DND-41 (cell line): ENCODE data around the gene BCAS3.

ENCODE experiments used
- ATAC-seq: fragments of 200-7000 bp; cut with Tn5 transposase; 3 replicates; pipeline ENCODE4 v1.9.1; 2021; ENCODE audit warnings: low read depth; ENCODE audit not compliant: insufficient read depth
- DNase-seq: peaks from one replicate; pipeline ENCODE4 v3.0.0-alpha.2; 2020
- H2AFZ ChIP-seq: 2 replicates; pipeline ENCODE4 v1.6.0; 2012; ENCODE audit warnings: low read depth, low read length
- H3K27ac ChIP-seq: 2 replicates; pipeline ENCODE4 v1.5.1; 2012; ENCODE audit warnings: low read length, inconsistent platforms
- H3K27me3 ChIP-seq: fragments of 200-600 bp; sonication (generic); 2 replicates; pipeline ENCODE4 v1.6.0; 2012; ENCODE audit warnings: low read length, mild to moderate bottlenecking, inconsistent platforms; ENCODE audit not compliant: insufficient read depth, poor library complexity
- H3K36me3 ChIP-seq: 2 replicates; pipeline ENCODE4 v1.5.1; 2012; ENCODE audit warnings: low read length, inconsistent platforms; ENCODE audit not compliant: insufficient read depth
- H3K4me1 ChIP-seq: 2 replicates; pipeline ENCODE4 v1.5.1; 2012; ENCODE audit warnings: mild to moderate bottlenecking, low read length; ENCODE audit not compliant: insufficient read depth
- H3K4me2 ChIP-seq: 2 replicates; pipeline ENCODE4 v1.6.0; 2012; ENCODE audit warnings: mild to moderate bottlenecking, moderate library complexity, low read length, inconsistent platforms; ENCODE audit not compliant: insufficient read depth
- H3K4me3 ChIP-seq, 2 experiments: fragments of 200-600 bp in 1 of 2; shearing (Covaris generic) in 1 of 2; 2 replicates each; pipeline ENCODE4 v1.5.1; 2012 to 2016; ENCODE audit warnings: inconsistent platforms in 2 of 2, low read length in 2 of 2, mild to moderate bottlenecking in 2 of 2, low read depth in 1 of 2, moderate library complexity in 1 of 2
- H3K79me2 ChIP-seq: 2 replicates; pipeline ENCODE4 v1.6.0; 2012; ENCODE audit warnings: low read length, inconsistent platforms; ENCODE audit not compliant: insufficient read depth
- H3K9ac ChIP-seq: 2 replicates; pipeline ENCODE4 v1.6.0; 2012; ENCODE audit warnings: low read depth, mild to moderate bottlenecking, inconsistent platforms, low read length, moderate library complexity
- H3K9me3 ChIP-seq: 2 replicates; pipeline ENCODE4 v1.5.1; 2012; ENCODE audit warnings: low read length, moderate library complexity, mild to moderate bottlenecking, inconsistent platforms; ENCODE audit not compliant: insufficient read depth, severe bottlenecking
- H4K20me1 ChIP-seq: 2 replicates; pipeline ENCODE4 v1.6.0; 2012; ENCODE audit warnings: low read length; ENCODE audit not compliant: insufficient read depth
- EZH2 ChIP-seq: IDR thresholded peaks from 3 replicates; pipeline ENCODE4 v1.6.1; 2012; ENCODE audit warnings: borderline replicate concordance, low read depth, mild to moderate bottlenecking, moderate library complexity, low read length, inconsistent platforms; ENCODE audit not compliant: severe bottlenecking
- TF ChIP-seq, protein P1 (sequence below): IDR thresholded peaks from 2 replicates; pipeline ENCODE4 v1.5.1; 2012; ENCODE audit warnings: borderline replicate concordance, low read length, moderate library complexity, mild to moderate bottlenecking; ENCODE audit not compliant: poor library complexity, severe bottlenecking; ENCODE audit errors: extremely low read depth

BCAS3 gene

DNA sequence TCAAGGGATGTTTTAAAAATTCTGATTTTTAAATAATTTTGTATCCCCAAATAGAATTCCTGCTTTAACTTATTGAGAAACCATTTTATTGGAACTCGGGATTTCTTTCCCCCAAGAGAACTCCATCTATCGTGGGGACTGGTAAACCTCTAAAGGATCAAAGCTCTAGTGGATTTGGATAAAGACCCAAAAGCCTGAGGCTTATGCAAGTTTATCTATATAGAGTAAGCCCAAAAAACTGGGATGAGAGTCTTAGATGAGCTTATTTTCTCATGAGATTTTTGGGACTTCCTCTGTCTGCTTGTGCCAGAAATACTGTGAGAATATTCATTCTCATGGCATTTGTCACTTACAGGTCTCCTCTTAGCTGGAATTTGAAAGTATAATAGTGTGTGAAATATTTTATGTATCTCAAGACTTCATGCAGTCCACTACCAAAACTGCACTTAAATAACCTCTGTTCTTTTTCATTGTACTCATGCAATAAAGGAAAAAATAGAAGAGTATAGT lies 333.1 kb downstream of the BCAS3 start:
- no peak for ATAC-seq
- H3K27ac ChIP-seq, result no peak overlapping the region
- H3K79me2 ChIP-seq, result no peaks in the 10 kb centered on the region

DNA sequence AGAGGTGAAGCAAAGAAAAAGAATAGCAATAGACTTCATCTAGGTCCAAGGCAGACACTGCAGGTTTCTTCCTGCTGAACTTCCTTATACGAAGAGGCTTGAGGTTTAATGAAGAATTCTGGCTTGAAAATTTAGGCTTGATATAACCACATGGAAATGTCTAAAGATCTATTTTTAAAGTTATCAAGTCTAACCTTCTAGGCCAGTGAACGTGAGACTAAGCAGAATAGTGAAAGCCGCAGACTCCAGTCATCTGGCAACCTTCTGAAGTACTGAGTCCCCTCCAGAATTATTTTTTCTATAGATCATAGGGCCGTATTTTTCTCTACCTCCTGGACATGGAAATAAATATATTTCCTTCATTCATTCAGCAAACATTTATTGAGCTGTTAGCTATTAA lies 333.6 kb downstream of the BCAS3 start:
- Histone ChIP-seq H3K4me2 (no peak overlapping the region), H3K27ac (no peak overlapping the region), H4K20me1 (no peaks in the 10 kb centered on the region), H3K4me3 (no peak overlapping the region), H2AFZ (no peak overlapping the region), H3K27me3 (no peaks in the 10 kb centered on the region), H3K36me3 (no peaks in the 10 kb centered on the region), H3K4me1 (no peaks in the 10 kb centered on the region), H3K79me2 (no peaks in the 10 kb centered on the region), H3K9me3 (no peaks in the 10 kb centered on the region), H3K9ac (no peak overlapping the region)
- no peak for DNase-seq
- TF ChIP-seq EZH2, result no peak
- TF ChIP-seq, protein P1, sequence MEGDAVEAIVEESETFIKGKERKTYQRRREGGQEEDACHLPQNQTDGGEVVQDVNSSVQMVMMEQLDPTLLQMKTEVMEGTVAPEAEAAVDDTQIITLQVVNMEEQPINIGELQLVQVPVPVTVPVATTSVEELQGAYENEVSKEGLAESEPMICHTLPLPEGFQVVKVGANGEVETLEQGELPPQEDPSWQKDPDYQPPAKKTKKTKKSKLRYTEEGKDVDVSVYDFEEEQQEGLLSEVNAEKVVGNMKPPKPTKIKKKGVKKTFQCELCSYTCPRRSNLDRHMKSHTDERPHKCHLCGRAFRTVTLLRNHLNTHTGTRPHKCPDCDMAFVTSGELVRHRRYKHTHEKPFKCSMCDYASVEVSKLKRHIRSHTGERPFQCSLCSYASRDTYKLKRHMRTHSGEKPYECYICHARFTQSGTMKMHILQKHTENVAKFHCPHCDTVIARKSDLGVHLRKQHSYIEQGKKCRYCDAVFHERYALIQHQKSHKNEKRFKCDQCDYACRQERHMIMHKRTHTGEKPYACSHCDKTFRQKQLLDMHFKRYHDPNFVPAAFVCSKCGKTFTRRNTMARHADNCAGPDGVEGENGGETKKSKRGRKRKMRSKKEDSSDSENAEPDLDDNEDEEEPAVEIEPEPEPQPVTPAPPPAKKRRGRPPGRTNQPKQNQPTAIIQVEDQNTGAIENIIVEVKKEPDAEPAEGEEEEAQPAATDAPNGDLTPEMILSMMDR, result no peak
- no peak for ATAC-seq

More for the DNA sequence above, 333.1 kb downstream of the BCAS3 start:
- Histone ChIP-seq H3K9me3 (no peaks in the 10 kb centered on the region), H3K4me3 (no peak overlapping the region), H3K9ac (no peak overlapping the region), H2AFZ (no peak overlapping the region), H4K20me1 (no peaks in the 10 kb centered on the region), H3K27me3 (no peaks in the 10 kb centered on the region), H3K4me2 (no peak overlapping the region), H3K4me1 (no peaks in the 10 kb centered on the region), H3K36me3 (no peaks in the 10 kb centered on the region)
- DNase-seq, result no peak
- TF ChIP-seq, protein P1, result no peak
- no peak for TF ChIP-seq EZH2

DNA sequence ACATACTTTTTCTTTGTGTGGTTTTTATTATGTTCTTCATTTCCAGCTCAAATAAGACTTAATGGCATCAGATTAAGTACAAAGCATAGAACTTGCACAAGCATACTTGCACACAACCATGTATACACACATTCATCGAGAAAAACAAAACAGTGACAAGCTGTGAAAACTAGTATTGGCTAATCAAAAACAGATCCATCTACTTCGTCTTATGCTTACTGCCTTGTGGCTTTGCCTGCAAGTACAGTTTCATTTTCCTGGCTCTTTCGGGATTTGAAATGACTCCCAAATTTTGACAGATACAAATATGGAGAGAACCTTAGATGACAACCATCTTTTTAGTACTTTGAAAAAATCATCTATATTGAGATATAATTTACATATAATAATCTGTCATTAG lies 338.3 kb downstream of the BCAS3 start:
- DNase-seq, result no peak
- no peaks in the 10 kb centered on the region for H3K79me2 ChIP-seq
- H3K4me3 ChIP-seq, result no peak overlapping the region
- no peak overlapping the region for H3K27ac ChIP-seq
- TF ChIP-seq EZH2, result no peak
- no peaks in the 10 kb centered on the region for H4K20me1 ChIP-seq
- H3K9me3 ChIP-seq, result no peaks in the 10 kb centered on the region
- no peaks in the 10 kb centered on the region for H3K27me3 ChIP-seq
- no peaks in the 10 kb centered on the region for H3K4me1 ChIP-seq
- no peak overlapping the region for H3K4me2 ChIP-seq
- no peak for ATAC-seq
- no peaks in the 10 kb centered on the region for H3K36me3 ChIP-seq
- no peak overlapping the region for H2AFZ ChIP-seq
- no peak overlapping the region for H3K9ac ChIP-seq

DNA sequence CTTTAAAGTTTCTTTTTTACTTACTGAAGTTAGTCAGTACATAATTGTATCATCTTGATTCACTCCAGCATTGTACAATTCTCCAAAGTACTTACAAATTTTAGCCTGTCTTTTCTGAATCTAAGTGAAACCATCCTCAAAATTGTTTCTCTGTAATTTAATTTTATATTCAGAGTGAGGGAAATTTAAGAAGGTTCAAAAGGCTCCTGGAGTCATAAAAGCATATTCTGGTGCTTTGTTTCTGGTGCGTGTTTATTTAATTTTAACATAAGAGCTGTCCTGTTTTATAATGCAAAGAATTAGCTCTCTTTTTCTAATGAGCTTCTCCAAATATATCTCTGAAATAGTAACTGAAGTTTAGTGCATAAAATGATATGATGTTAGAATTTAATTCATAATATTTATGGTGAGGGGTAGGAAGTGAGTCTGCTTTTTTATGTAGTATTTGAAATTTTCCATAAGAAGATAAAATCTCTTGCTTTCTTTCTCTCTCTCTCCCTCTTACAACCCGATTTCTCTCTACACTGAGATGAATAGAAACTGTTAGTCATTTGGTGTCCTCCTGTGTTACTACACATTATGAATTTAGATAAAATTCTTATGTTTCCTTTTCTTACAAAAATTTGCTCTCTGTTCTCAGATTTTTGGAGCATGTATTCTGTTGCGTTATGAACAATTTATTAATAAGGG lies 339.8 kb downstream of the BCAS3 start:
- Histone ChIP-seq H3K4me1 (no peaks in the 10 kb centered on the region), H2AFZ (no peak overlapping the region), H3K27me3 (no peaks in the 10 kb centered on the region), H3K9me3 (no peaks in the 10 kb centered on the region), H4K20me1 (no peaks in the 10 kb centered on the region), H3K9ac (no peak overlapping the region), H3K79me2 (no peaks in the 10 kb centered on the region), H3K27ac (no peak overlapping the region), H3K4me2 (no peak overlapping the region), H3K36me3 (no peaks in the 10 kb centered on the region), H3K4me3 (no peak overlapping the region)
- no peak for TF ChIP-seq EZH2
- no peak for ATAC-seq
- DNase-seq, result no peak
